ENCODE data around the gene APOC3.
"Not testable (repeated sequence)": the region's sequence is repeated elsewhere in the genome, so short reads cannot be mapped to it uniquely, and the experiment has no call there.

The APOC3 gene

GRCh38 chr11:116832350-116833290 is 2.9 kb downstream of the APOC3 start:
- no peak for DNase-seq

- DNase-seq = no peak
These were observed 3.7 kb downstream of the APOC3 start for GRCh38 chr11:116833491-116833815.

GRCh38 chr11:116833816-116834534 is 4.3 kb downstream of the APOC3 start:
- no peak for DNase-seq

- not testable (repeated sequence) for DNase-seq
These were observed 4.9 kb downstream of the APOC3 start for GRCh38 chr11:116834535-116835041.

- no peak for DNase-seq
These were observed 5.5 kb downstream of the APOC3 start for GRCh38 chr11:116835042-116835772.

GRCh38 chr11:116835791-116836631 is 6.3 kb downstream of the APOC3 start:
- peak; percentile 88 for DNase-seq

GRCh38 chr11:116836632-116836991 is 6.9 kb downstream of the APOC3 start:
- no peak for DNase-seq

GRCh38 chr11:116837231-116838091 is 7.8 kb downstream of the APOC3 start, which contains the start of gene APOA1:
APOA1 (minus strand) TSS chr11:116837622; CDS start chr11:116837387, 235 bp downstream.
- DNase-seq = no peak

- no peak for DNase-seq
These were observed 8.8 kb downstream of the APOC3 start for GRCh38 chr11:116838321-116839084.

GRCh38 chr11:116840224-116840745 is 10.6 kb downstream of the APOC3 start:
- no peak for DNase-seq

- DNase-seq = no peak
These were observed 11.1 kb downstream of the APOC3 start for GRCh38 chr11:116840746-116841296.

- no peak for DNase-seq
These were observed 12.4 kb downstream of the APOC3 start for GRCh38 chr11:116842117-116842516.

GRCh38 chr11:116842909-116843308 is 13.2 kb downstream of the APOC3 start:
- no peak for DNase-seq

GRCh38 chr11:116843661-116844060 is 14.0 kb downstream of the APOC3 start:
- no peak for DNase-seq

- no peak for DNase-seq
These were observed 15.0 kb downstream of the APOC3 start for GRCh38 chr11:116844722-116845121.

- DNase-seq = no peak
These were observed 17.9 kb downstream of the APOC3 start for GRCh38 chr11:116847612-116848011.

- no peak for DNase-seq
These were observed 19.4 kb downstream of the APOC3 start for GRCh38 chr11:116849060-116849459.

GRCh38 chr11:116849486-116849885 is 19.8 kb downstream of the APOC3 start:
- no peak for DNase-seq

GRCh38 chr11:116851626-116852025 is 21.9 kb downstream of the APOC3 start:
- DNase-seq = peak; percentile 79
